Peyer's patch (tissue), 4 donors: Measurements from ENCODE around the gene THUMPD2.

Experiments used
- CTCF ChIP-seq, 6 experiments: fragments of 450-650 bp in 4 of 6; fragments of 200-600 bp in 2 of 6; sonication (generic) in 1 of 6; IDR thresholded peaks; one replicate each; pipeline ENCODE4 v1.5.1; 2017 to 2019; ENCODE audit warnings: antibody characterized with exemption in 6 of 6, mild to moderate bottlenecking in 3 of 6, moderate library complexity in 1 of 6
- POLR2A ChIP-seq, 2 donors: fragments of 450-650 bp; IDR thresholded peaks; one replicate each; pipeline ENCODE4 v1.5.1; 2017; ENCODE audit warnings: antibody characterized with exemption in 2 of 2, mild to moderate bottlenecking in 2 of 2, moderate library complexity in 2 of 2

DNA sequence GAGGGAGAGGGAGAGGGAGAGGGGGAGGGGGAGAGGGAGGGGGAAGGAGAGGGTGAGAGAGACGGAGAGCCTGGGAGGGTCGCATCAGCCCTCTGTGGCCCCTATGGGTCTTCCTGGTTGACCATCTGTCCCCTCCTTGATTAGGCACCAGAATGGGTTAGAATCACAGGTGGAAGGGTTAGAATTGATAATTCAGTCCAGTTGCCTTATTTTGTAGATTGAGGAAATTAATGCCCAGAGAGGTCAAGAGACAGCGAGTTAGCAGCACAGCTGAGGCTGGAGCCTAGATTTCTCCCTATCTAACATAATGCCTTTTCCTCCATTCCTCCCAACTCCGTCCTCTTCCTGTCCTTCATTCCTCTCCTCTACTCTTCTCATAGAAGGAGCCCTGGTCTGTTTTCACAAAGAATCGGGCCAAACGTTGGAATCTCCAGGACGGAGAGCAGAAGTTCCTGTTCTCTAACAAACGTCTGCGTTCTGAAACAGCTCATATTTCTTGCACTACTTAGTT is 338 bp upstream of the THUMPD2 start:
- TF ChIP-seq POLR2A (IDR thresholded peaks at IDR 0.05), result no peak
- no peak for TF ChIP-seq CTCF (IDR thresholded peaks at IDR 0.05)
